Osteocyte (in vitro differentiated cells): Measurements from ENCODE around the gene CCNF. TPM values are rescaled to one million over a fixed set of nuclear protein-coding genes. Genes with fewer than 3 reads are reported as not detected.
"Not testable (repeated sequence)": the region's sequence is repeated elsewhere in the genome, so short reads cannot be mapped to it uniquely, and the experiment has no call there.

ENCODE experiments used
- DNase-seq: peaks from one replicate; pipeline ENCODE4 v3.0.0; 2021; ENCODE audit warnings: mixed read lengths; ENCODE audit not compliant: unreplicated experiment; ENCODE audit errors: extremely low spot score
- H3K27ac Mint-ChIP-seq: one replicate; pipeline ENCODE4 v1.8.0; 2021; ENCODE audit warnings: mild to moderate bottlenecking, mixed read lengths; ENCODE audit not compliant: unreplicated experiment
- H3K27me3 Mint-ChIP-seq: one replicate; pipeline ENCODE4 v1.8.0; 2021; ENCODE audit warnings: mixed read lengths; ENCODE audit not compliant: unreplicated experiment
- H3K36me3 Mint-ChIP-seq: one replicate; pipeline ENCODE4 v1.8.0; 2021; ENCODE audit warnings: mixed read lengths; ENCODE audit not compliant: unreplicated experiment
- H3K4me1 Mint-ChIP-seq: one replicate; pipeline ENCODE4 v1.8.0; 2021; ENCODE audit warnings: mixed read lengths; ENCODE audit not compliant: unreplicated experiment
- H3K4me3 Mint-ChIP-seq: one replicate; pipeline ENCODE4 v1.8.0; 2021; ENCODE audit warnings: mild to moderate bottlenecking, moderate library complexity, mixed read lengths; ENCODE audit not compliant: unreplicated experiment
- H3K9me3 Mint-ChIP-seq: one replicate; pipeline ENCODE4 v1.8.0; 2021; ENCODE audit warnings: mixed read lengths; ENCODE audit not compliant: unreplicated experiment
- CTCF ChIP-seq: fragments of 200-600 bp; sonication (generic); IDR thresholded peaks from 2 replicates; pipeline ENCODE4 v1.5.0; 2021; ENCODE audit warnings: antibody characterized with exemption, mild to moderate bottlenecking, moderate library complexity
- total RNA-seq: library from RNA; stranded (reverse); gene quantifications from 2 replicates; pipeline ENCODE4 v1.2.1, GENCODE V29; 2021

Gene CCNF
- total RNA-seq, 1 donor from 2014 or later = 10.0 TPM

- Mint-ChIP-seq H3K4me3 (peak overlapping the region; percentile 79), H3K9me3 (no peaks in the 10 kb centered on the region), H3K4me1 (peaks cover 21% of the 10 kb centered on the region), H3K36me3 (peaks cover 10% of the 10 kb centered on the region), H3K27ac (peak overlapping the region; percentile 60), H3K27me3 (no peaks in the 10 kb centered on the region)
- no peak for DNase-seq
- no peak for TF ChIP-seq CTCF
These were observed 538 bp upstream of the CCNF start for GRCh38 chr16:2428784-2429033.

- Mint-ChIP-seq H3K27ac (peak overlapping the region; percentile 64), H3K4me3 (peak overlapping the region; percentile 87), H3K9me3 (no peaks in the 10 kb centered on the region), H3K4me1 (peaks cover 21% of the 10 kb centered on the region), H3K27me3 (no peaks in the 10 kb centered on the region), H3K36me3 (peaks cover 14% of the 10 kb centered on the region)
- DNase-seq = no peak
- peak; percentile 39 for TF ChIP-seq CTCF
These were observed 770 bp downstream of the CCNF start for GRCh38 chr16:2429771-2430663.

- Mint-ChIP-seq H3K4me3 (no peak overlapping the region), H3K27me3 (no peaks in the 10 kb centered on the region), H3K9me3 (no peaks in the 10 kb centered on the region), H3K36me3 (peaks cover 18% of the 10 kb centered on the region), H3K27ac (no peak overlapping the region), H3K4me1 (peaks cover 19% of the 10 kb centered on the region)
- no peak for TF ChIP-seq CTCF
- DNase-seq = no peak
These were observed 3.0 kb downstream of the CCNF start for GRCh38 chr16:2432286-2432685.

GRCh38 chr16:2432801-2433505 is 3.7 kb downstream of the CCNF start:
- H3K4me3 Mint-ChIP-seq = no peak overlapping the region
- H3K27me3 Mint-ChIP-seq = no peaks in the 10 kb centered on the region
- TF ChIP-seq CTCF = no peak
- DNase-seq = no peak
- H3K9me3 Mint-ChIP-seq = no peaks in the 10 kb centered on the region
- peaks cover 19% of the 10 kb centered on the region for H3K36me3 Mint-ChIP-seq
- no peak overlapping the region for H3K27ac Mint-ChIP-seq
- H3K4me1 Mint-ChIP-seq = peaks cover 19% of the 10 kb centered on the region

- H3K27ac Mint-ChIP-seq, DNase-seq, H3K4me3 Mint-ChIP-seq, H3K9me3 Mint-ChIP-seq, H3K4me1 Mint-ChIP-seq, H3K27me3 Mint-ChIP-seq: not testable (repeated sequence)
- H3K36me3 Mint-ChIP-seq = peaks cover 25% of the 10 kb centered on the region
These were observed 6.0 kb downstream of the CCNF start for GRCh38 chr16:2435236-2435635.
